HG03520 (cell line): ENCODE measurements around the gene RALB.
"Not testable (repeated sequence)": the region's sequence is repeated elsewhere in the genome, so short reads cannot be mapped to it uniquely, and the experiment has no call there.

Experiments used
- ATAC-seq: cut with Tn5 transposase; IDR thresholded peaks from one replicate; pipeline ENCODE4 v1.9.1; 2021; ENCODE audit warnings: mild to moderate bottlenecking, moderate library complexity; ENCODE audit not compliant: unreplicated experiment

The RALB gene

GRCh38 chr2:120224735-120225548 is 27.7 kb upstream of the RALB start:
- ATAC-seq: no peak

- ATAC-seq: no peak
Observed at GRCh38 chr2:120225549-120226065, 27.0 kb upstream of the RALB start.

- no peak for ATAC-seq
Observed at GRCh38 chr2:120226316-120226715, 26.3 kb upstream of the RALB start.

GRCh38 chr2:120227111-120227991 is 25.3 kb upstream of the RALB start:
- no peak for ATAC-seq

GRCh38 chr2:120228503-120228902 is 24.1 kb upstream of the RALB start:
- ATAC-seq: no peak

GRCh38 chr2:120229341-120229740 is 23.3 kb upstream of the RALB start:
- no peak for ATAC-seq

GRCh38 chr2:120230515-120231471 is 21.9 kb upstream of the RALB start:
- no peak for ATAC-seq

GRCh38 chr2:120231564-120231973 is 21.1 kb upstream of the RALB start:
- peak; percentile 12 for ATAC-seq

- peak; percentile 80 for ATAC-seq
Observed at GRCh38 chr2:120231974-120232635, 20.5 kb upstream of the RALB start.

- ATAC-seq: no peak
Observed at GRCh38 chr2:120233292-120233691, 19.4 kb upstream of the RALB start.

GRCh38 chr2:120235158-120235557 is 17.5 kb upstream of the RALB start:
- not testable (repeated sequence) for ATAC-seq

- no peak for ATAC-seq
Observed at GRCh38 chr2:120235681-120236080, 17.0 kb upstream of the RALB start.

- ATAC-seq: no peak
Observed at GRCh38 chr2:120236316-120236715, 16.3 kb upstream of the RALB start.

- no peak for ATAC-seq
Observed at GRCh38 chr2:120236791-120237190, 15.9 kb upstream of the RALB start.

- ATAC-seq: no peak
Observed at GRCh38 chr2:120237491-120237902, 15.2 kb upstream of the RALB start.

GRCh38 chr2:120238728-120239487 is 13.7 kb upstream of the RALB start:
- ATAC-seq: no peak

GRCh38 chr2:120239488-120240287 is 13.0 kb upstream of the RALB start:
- no peak for ATAC-seq

- ATAC-seq: no peak
Observed at GRCh38 chr2:120240901-120241429, 11.7 kb upstream of the RALB start.
